Neural cell (in vitro differentiated cells): Measurements from ENCODE around the gene KCNT1. TPM values are rescaled to one million over a fixed set of nuclear protein-coding genes. Genes with fewer than 3 reads are reported as not detected.

ENCODE experiments used
- H2AFZ ChIP-seq: fragments of 200-600, 300-800 bp; sonication (generic), shearing (Covaris generic); 2 replicates; pipeline ENCODE4 v1.6.0; 2014; ENCODE audit warnings: low read depth, mild to moderate bottlenecking, antibody characterized with exemption, low read length, moderate library complexity
- H3F3A ChIP-seq: fragments of 200-600 bp; shearing (Covaris generic); 2 replicates; pipeline ENCODE4 v1.6.1; 2016; ENCODE audit warnings: mild to moderate bottlenecking, moderate library complexity, mixed read lengths, antibody characterized with exemption, low read length; ENCODE audit not compliant: insufficient read depth, poor library complexity, severe bottlenecking
- H3K27ac ChIP-seq: fragments of 200-600, 300-800 bp; sonication (generic), shearing (Covaris generic); 2 replicates; pipeline ENCODE4 v1.5.1; 2014; ENCODE audit warnings: mild to moderate bottlenecking, low read length, moderate library complexity
- H3K27me3 ChIP-seq: fragments of 300-800, 200-600 bp; sonication (generic), shearing (Covaris generic); 2 replicates; pipeline ENCODE4 v1.6.0; 2014; ENCODE audit warnings: mild to moderate bottlenecking, low read depth, low read length, moderate library complexity; ENCODE audit not compliant: insufficient read depth
- H3K36me3 ChIP-seq: fragments of 300-800, 200-600 bp; sonication (generic), shearing (Covaris generic); 2 replicates; pipeline ENCODE4 v1.5.1; 2014; ENCODE audit warnings: mild to moderate bottlenecking, antibody characterized with exemption, low read length, moderate library complexity; ENCODE audit not compliant: insufficient read depth
- H3K4me2 ChIP-seq: fragments of 300-800, 200-600 bp; sonication (generic), shearing (Covaris generic); 2 replicates; pipeline ENCODE4 v1.6.0; 2014; ENCODE audit warnings: mild to moderate bottlenecking, low read length
- H3K4me3 ChIP-seq: fragments of 300-800, 200-600 bp; sonication (generic), shearing (Covaris generic); 2 replicates; pipeline ENCODE4 v1.5.1; 2014; ENCODE audit warnings: mild to moderate bottlenecking, low read length, moderate library complexity
- H3K79me2 ChIP-seq: fragments of 200-600 bp; shearing (Covaris generic); replicated peaks from 2 replicates; pipeline ENCODE4 v1.6.0; 2014; ENCODE audit warnings: mild to moderate bottlenecking, low read length, moderate library complexity; ENCODE audit not compliant: insufficient read depth
- H3K9ac ChIP-seq: fragments of 300-800, 200-600 bp; sonication (generic), shearing (Covaris generic); 2 replicates; pipeline ENCODE4 v1.6.1; 2016; ENCODE audit warnings: mild to moderate bottlenecking, low read length, mixed read lengths
- H3K9me2 ChIP-seq: fragments of 200-600 bp; shearing (Covaris generic); 2 replicates; pipeline ENCODE4 v1.6.1; 2016; ENCODE audit warnings: mild to moderate bottlenecking, low read length, mixed read lengths; ENCODE audit not compliant: insufficient read depth
- H3K9me3 ChIP-seq: fragments of 200-600, 300-800 bp; sonication (generic), shearing (Covaris generic); 2 replicates; pipeline ENCODE4 v1.6.1; 2016; ENCODE audit warnings: mild to moderate bottlenecking, mixed run types, low read length, moderate library complexity, mixed read lengths
- H4K20me1 ChIP-seq: fragments of 200-600 bp; shearing (Covaris generic); 2 replicates; pipeline ENCODE4 v1.6.1; 2016; ENCODE audit warnings: mild to moderate bottlenecking, mixed run types; ENCODE audit not compliant: insufficient read depth
- CTCF ChIP-seq: fragments of 450-650 bp; IDR thresholded peaks from 2 replicates; pipeline ENCODE4 v1.5.1; 2014; ENCODE audit warnings: antibody characterized with exemption, mild to moderate bottlenecking, moderate library complexity; ENCODE audit not compliant: poor library complexity, severe bottlenecking
- EP300 ChIP-seq: fragments of 450-650 bp; conservative IDR thresholded peaks from 2 replicates; pipeline ENCODE4 v1.6.1; 2014; ENCODE audit warnings: antibody characterized with exemption, mild to moderate bottlenecking, moderate library complexity; ENCODE audit not compliant: poor library complexity, severe bottlenecking
- EZH2 ChIP-seq: fragments of 200-600, 300-800 bp; shearing (Covaris generic), sonication (generic); IDR thresholded peaks from 2 replicates; pipeline ENCODE4 v1.6.1; 2014; ENCODE audit warnings: antibody characterized with exemption, low read length, borderline replicate concordance, mild to moderate bottlenecking; ENCODE audit not compliant: insufficient read depth, poor library complexity, severe bottlenecking
- MXI1 ChIP-seq: fragments of 450-650 bp; conservative IDR thresholded peaks from 2 replicates; pipeline ENCODE4 v1.6.1; 2014; ENCODE audit warnings: antibody characterized with exemption, mild to moderate bottlenecking; ENCODE audit not compliant: poor library complexity, severe bottlenecking
- POLR2AphosphoS5 ChIP-seq: IDR thresholded peaks from 2 replicates; pipeline ENCODE4 v1.6.1; 2012
- RAD21 ChIP-seq: fragments of 450-650 bp; conservative IDR thresholded peaks from 2 replicates; pipeline ENCODE4 v1.6.1; 2014; ENCODE audit warnings: antibody characterized with exemption, mild to moderate bottlenecking, moderate library complexity
- REST ChIP-seq: IDR thresholded peaks from 2 replicates; pipeline ENCODE4 v1.6.1; 2012; ENCODE audit warnings: borderline replicate concordance
- SMC3 ChIP-seq: fragments of 450-650 bp; conservative IDR thresholded peaks from 2 replicates; pipeline ENCODE4 v1.6.1; 2014; ENCODE audit warnings: antibody characterized with exemption, mild to moderate bottlenecking, moderate library complexity; ENCODE audit not compliant: poor library complexity
- TAF1 ChIP-seq: IDR thresholded peaks from 2 replicates; pipeline ENCODE4 v1.6.1; 2012; ENCODE audit warnings: low read depth
- polyA plus RNA-seq: library from polyadenylated mRNA; depleted of rRNA; stranded (reverse); fragments of >200 nt; gene quantifications from 2 replicates; pipeline ENCODE4 v1.2.3, GENCODE V29; 2014

The KCNT1 gene
- polyA plus RNA-seq, 1 donor from 2014 or later = 0.67 TPM

DNA sequence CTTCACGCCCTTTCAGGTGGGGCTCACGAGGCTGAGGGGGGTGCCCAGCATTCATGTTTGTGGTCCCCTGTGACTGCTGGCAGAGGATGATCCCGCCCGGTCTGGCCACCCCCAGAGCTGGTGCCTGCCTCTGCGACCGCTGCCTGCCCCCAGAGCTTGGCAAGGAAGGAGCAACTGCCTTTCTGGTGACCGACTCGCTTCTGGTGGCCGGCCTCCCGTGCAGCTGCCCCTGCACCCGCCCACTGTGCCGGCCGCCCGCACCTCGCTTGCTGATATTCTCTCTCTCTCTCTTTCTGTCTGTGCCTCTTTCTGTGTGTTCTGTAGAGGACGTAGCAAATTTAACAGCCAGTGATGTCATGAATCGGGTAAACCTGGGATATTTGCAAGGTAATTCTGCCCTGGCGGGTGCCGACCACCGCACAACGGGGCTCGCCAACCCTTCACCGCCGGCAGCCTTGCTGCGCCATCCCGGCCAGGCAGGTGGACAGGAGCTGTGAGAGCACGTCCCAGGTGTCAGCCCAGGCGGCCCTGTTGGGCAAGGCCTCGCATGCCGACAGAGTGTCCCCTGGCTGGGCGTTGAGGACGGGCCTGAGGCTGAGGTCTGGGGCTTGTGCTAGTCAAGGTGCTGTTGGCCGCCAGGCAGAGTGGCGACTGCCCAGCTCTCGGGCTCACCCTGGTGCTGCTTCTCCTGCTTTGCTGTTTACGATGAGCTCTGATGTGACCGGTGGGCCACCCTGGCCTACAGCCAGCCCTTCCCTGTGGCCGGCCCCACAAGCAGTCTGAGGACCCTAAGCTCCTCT, 86.0 kb downstream of the KCNT1 start:
- H3K27ac ChIP-seq = no peak overlapping the region
- no peaks in the 10 kb centered on the region for H3K79me2 ChIP-seq
- H3K9me3 ChIP-seq = no peaks in the 10 kb centered on the region
- H3K27me3 ChIP-seq = no peaks in the 10 kb centered on the region
- H3K9me2 ChIP-seq = no peaks in the 10 kb centered on the region
- no peak overlapping the region for H3K4me3 ChIP-seq
- no peaks in the 10 kb centered on the region for H3F3A ChIP-seq
- H3K4me2 ChIP-seq = no peak overlapping the region
- TF ChIP-seq RAD21 (no peak), REST (no peak), CTCF (no peak), EP300 (no peak), SMC3 (no peak), POLR2AphosphoS5 (no peak), TAF1 (no peak), EZH2 (no peak), MXI1 (no peak)
- no peaks in the 10 kb centered on the region for H4K20me1 ChIP-seq
- no peak overlapping the region for H2AFZ ChIP-seq
- H3K36me3 ChIP-seq = no peaks in the 10 kb centered on the region
- H3K9ac ChIP-seq = no peak overlapping the region

GRCh38 chr9:135788576-135789300, 86.8 kb downstream of the KCNT1 start:
- Histone ChIP-seq H4K20me1 (no peaks in the 10 kb centered on the region), H3K27me3 (no peaks in the 10 kb centered on the region), H3K36me3 (no peaks in the 10 kb centered on the region), H3K4me2 (no peak overlapping the region), H3F3A (no peaks in the 10 kb centered on the region), H3K9me2 (no peaks in the 10 kb centered on the region), H3K9me3 (no peaks in the 10 kb centered on the region), H3K79me2 (no peaks in the 10 kb centered on the region), H3K4me3 (no peak overlapping the region), H2AFZ (no peak overlapping the region), H3K27ac (no peak overlapping the region), H3K9ac (no peak overlapping the region)
- TF ChIP-seq RAD21 (no peak), SMC3 (no peak), MXI1 (no peak), TAF1 (no peak), CTCF (no peak)
